SIG-M5 treated with dmso at 0.1 percent for 504 hours (cell line): Measurements from ENCODE around the gene HP.
"Not testable (repeated sequence)": the region's sequence is repeated elsewhere in the genome, so short reads cannot be mapped to it uniquely, and the experiment has no call there.

Experiments
- DNase-seq: peaks from one replicate; lab custom pipeline; 2025; ENCODE audit not compliant: unreplicated experiment; lab: John Stamatoyannopoulos, UW

The HP gene

DNA sequence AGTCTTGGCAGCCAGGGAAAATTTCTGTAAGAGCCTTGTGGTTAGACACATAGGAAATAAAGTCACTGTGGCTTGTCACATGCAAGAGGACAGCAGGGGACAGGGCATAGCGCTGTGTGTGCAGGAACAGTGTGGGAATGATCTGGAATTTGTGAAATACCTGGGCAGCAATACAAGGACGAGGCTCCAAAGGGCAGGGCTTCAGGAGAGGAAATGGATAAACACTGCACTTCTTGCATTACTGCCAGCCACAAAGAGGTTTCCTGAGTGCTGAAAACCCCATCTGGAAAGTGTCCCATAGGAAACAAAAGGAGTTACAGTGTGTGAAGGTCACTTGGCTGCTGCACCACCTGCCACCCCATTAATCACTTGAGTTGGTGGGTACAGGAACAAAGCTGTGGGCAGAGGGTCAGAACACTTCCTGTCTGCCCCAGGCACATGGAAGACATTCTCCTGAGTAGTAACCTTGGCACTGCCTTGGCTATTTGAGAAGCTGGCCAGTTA lies 12.1 kb upstream of the HP start:
- DNase-seq: no peak

DNA sequence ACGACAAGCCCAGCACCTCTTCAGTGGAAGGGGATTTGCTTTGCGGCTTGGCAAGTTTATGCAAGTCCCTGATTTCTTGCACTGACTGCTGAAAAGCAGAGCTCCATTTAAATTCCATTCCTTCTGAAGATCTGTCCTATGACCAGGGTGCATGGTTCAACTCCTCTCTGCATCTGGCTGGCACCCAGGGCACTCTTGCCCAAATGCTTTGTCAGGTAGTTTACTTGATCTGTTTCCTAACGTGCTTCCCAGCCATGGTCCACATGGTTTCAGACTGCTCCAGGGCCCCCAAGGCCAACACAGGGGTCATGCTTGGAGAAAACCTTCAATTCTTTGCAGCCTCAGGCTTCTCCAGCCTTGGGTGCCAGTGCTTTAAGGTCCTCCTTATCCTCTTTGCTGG lies 11.2 kb upstream of the HP start:
- DNase-seq: no peak

DNA sequence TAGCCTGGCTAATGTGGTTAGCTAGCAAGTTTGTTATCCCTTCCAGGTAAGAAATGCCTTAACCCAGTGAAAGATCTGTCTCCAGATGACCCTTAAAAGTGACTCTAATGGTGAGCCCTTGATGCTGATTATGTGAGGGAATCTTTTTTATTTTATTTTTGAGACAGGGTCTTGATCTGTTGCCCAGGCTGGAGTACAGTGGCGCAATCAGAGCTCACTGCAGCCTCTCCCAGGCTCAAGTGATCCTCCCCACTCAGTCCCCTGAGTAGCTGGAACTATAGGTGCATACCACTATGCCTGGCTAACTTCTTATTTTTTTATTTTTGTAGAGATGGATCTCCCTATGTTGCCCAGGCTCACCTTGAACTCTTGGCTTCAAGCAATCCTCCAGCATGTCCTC lies 10.8 kb upstream of the HP start:
- DNase-seq: no peak

DNA sequence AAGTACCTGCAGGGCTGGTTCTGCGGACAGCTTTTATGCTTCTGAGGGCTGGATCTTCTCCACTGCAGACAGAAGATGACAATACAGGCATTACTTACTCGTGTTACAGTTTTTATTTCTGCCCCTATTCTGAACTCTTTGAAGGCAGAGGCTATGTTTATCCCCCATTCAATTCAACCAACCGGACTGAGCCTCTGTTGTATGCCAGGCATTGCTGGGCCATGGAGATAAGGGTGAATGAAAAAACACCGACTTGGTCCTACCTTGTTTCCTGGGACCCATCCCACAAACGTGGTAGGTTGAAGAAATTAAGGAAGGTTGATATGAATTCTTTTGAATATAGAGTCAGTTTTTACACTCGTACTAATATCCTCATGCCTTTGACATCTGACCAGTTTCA lies 10.0 kb upstream of the HP start:
- DNase-seq: no peak

DNA sequence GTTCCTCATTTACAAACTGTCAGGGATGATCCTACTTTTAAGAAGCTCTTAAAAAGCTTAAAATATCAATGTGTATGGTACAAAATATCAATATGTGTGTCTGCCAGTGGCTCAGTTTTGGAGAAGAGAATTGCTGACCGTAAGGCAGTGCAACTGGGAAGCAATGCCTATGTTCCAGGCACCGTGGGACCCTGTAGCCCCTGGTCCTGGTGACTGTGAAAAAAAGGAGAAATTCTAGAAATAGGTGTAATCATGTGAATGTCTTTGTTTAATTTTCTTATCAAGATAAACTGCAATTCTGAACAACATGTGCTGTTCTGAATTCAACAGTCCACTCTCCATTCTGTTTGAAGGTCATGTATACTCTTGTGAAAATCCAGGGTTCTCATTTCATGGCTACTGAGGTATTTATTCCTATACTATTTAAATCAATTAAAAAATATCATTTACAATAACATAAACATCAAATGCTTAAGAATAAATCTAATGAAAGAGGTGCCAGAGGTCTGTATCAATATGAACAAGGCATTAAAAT lies 9.4 kb upstream of the HP start:
- no peak for DNase-seq

DNA sequence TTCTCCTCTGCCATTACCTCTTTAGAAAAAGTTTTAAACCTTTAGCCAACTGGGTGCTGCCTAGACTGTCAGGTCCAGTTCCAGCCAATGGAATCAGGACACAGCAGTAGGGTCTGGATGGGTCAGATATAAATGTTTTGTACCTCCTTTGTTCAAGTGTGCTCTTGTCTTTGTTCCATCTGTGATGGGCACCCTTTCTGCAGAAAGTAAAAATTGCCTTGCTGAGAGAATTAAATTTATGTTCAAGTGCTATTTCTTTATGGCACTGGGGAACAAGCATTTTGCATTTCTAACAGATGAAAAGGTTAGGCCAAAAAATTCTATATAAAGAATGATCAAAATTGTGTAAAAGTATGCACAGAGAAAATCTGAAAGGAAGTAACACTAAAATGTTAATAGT lies 5.2 kb upstream of the HP start:
- DNase-seq: no peak

DNA sequence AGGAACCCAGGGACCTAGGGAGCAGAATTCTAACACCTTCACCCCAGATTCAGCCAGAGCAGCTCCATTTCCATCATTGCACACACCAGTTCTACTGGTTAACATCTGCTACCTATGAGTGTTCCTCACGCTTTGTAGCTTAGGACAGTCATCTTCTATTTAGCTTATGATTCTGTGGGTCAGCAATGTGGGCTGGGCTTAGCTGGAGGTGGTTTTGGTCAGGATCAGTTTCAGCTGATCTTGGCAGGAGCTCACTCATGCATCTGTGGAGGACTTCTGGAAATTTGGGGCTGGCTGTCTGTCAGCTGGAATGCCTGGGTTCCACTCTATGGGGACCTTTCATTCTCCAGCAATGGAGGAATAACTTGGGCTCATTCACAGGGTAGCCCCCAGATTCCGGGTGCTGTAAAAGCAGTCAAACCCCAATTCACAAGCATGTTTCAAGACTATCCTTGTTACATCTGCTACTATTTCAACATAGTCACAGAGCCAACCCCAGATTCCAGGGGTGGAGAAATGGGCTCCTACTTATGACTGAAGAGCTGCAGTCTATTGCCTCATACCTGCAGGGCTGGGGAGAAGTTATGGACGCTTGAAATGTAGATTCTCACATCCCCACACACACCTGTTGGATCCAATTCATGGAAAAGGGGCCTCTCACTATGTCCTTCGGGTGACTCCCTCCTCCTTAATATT lies 3.4 kb upstream of the HP start:
- DNase-seq: peak; percentile 75

DNA sequence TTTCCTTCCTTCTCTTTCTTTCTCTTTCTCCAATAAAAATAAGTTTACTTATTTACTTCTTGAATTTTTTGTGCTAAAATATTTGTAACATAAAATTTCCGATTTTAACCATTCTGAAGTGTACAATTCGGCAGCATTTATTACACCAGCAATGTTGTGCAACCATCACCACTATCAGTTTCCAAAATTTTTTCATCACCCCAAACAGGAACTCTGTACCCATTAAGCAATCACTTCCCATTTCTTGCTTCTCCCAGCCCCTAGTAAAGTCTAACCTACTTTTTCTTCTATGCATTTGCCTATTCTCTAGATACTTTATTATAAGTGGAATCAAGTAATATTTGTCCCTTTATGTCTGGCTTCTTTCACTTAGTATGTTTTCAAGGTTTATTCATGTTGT lies 2.5 kb upstream of the HP start:
- peak; percentile 79 for DNase-seq

DNA sequence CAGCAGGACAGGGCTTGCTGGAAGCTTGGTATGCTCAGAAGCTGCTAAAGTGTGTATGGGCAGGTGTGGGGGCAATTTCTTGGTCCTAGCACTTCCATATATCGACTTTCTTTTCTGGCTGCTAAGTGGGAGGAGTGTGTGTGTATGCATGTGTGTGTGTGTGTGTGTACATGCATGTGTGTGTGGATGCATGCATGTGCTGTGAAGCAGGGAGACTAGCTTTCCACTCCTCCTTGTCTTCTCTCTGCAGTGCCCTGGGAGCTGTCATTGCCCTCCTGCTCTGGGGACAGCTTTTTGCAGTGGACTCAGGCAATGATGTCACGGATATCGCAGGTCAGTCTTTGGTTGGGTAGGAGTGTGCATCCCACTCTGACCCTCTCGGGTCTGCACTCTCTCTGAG lies 1.6 kb downstream of the HP start:
- DNase-seq: no peak

DNA sequence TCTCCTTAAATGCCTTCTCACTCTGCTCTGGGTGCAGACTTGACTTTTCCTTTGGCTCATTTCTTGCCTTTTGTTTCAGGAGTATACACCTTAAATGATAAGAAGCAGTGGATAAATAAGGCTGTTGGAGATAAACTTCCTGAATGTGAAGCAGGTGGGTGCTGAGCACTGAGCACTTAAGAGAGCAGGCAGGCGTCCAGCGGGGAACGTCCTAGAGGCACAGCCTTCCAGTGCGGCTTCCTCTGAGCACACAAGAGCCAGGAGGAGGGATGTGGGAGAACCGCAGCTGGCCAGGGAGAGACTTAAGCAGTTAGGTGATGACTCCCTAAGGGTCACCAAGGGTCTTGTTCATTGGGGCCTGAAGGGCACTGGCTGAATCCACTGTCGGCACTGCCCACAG lies 3.0 kb downstream of the HP start:
- not testable (repeated sequence) for DNase-seq

DNA sequence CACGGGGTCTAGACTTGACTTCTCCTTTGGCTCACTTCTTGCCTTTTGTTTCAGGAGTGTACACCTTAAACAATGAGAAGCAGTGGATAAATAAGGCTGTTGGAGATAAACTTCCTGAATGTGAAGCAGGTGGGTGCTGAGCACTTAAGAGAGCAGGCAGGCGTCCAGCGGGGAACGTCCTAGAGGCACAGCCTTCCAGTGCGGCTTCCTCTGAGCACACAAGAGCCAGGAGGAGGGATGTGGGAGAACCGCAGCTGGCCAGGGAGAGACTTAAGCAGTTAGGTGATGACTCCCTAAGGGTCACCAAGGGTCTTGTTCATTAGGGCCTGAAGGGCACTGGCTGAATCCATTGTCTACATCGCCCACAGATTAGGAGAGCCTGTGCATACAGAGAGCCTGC lies 4.8 kb downstream of the HP start:
- DNase-seq: not testable (repeated sequence)

DNA sequence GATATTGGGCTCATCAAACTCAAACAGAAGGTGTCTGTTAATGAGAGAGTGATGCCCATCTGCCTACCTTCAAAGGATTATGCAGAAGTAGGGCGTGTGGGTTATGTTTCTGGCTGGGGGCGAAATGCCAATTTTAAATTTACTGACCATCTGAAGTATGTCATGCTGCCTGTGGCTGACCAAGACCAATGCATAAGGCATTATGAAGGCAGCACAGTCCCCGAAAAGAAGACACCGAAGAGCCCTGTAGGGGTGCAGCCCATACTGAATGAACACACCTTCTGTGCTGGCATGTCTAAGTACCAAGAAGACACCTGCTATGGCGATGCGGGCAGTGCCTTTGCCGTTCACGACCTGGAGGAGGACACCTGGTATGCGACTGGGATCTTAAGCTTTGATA lies 6.1 kb downstream of the HP start:
- no peak for DNase-seq

DNA sequence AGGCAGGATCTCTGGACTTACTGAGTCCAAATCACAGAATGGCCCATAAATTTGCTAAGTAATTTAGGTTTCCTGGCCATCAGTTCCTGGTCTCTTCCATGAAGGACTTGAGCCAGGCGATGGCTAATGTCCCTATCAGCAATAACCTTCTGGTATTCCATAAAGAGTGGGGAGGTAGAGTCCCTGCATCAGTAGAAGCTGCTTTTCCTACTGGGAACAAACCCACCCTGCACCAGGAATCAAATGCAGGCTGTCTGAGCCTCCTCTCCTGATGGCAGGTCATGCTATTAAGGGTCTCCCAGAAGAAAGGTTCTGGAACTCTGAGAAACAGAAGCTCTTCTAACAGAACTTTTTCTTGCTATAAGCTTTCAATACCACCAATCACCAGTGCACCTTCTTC lies 7.3 kb downstream of the HP start:
- no peak for DNase-seq

DNA sequence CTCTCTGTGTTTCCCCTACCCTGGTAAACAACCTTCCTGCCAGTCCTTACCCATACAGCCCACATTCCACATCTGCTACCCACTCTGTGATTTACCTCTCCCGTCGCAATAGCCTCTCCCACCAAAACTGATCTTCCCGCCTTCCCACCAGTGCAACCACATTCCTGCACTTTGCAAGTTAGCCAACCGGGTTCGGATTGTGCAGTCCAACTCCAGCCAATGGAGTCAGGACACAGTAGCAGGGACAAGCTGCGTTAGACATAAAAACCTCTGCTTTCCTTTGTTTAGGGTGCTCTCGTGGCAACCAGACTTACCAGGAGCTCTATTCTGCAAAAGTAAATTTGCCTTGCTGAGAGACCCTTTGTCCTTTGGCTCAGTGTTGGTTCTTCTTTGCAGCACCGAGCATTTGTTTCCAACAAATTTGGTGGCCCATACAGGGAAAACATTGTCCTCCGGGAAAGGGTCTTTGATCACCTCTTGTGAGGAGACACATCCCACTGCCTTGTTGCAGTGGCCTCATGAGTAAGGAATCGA lies 10.1 kb downstream of the HP start:
- no peak for DNase-seq

DNA sequence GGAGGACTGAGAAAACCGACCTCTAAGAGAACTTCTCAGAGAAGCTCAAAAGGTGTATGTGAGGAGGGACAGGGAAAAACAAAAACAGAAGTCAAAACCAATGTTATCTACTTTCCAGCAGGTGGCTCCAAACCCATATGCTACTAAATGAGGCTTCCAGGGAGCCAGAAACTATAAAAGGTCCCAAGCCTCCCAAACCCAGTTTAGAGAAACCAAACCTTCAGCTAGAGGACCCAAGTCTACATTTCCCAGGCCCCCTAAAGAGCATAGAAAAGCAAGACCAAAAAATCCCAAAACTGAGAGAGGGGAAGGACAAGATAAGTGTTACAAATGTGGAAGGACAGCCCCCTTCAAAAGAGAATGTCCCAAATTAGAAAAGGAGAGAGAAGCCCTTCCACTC lies 12.4 kb downstream of the HP start:
- peak; percentile 57 for DNase-seq

DNA sequence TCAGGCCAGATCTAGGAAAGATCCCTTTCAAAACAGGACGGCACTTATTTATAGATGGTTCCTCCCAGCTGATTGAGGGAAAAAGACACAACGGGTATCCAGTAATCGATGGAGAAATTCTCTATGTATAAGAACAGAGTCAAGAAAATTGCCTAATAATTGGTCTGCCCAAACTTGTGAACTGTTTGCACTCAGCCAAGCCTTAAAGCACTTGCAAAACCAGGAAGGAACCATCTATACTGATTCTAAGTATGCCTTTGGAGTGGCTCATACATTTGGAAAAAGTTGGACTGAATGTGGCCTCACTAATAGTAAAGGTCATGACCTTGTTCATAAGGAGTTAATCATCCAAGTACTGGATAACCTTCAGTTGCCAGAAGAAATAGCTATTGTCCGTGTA lies 14.6 kb downstream of the HP start:
- DNase-seq: no peak

DNA sequence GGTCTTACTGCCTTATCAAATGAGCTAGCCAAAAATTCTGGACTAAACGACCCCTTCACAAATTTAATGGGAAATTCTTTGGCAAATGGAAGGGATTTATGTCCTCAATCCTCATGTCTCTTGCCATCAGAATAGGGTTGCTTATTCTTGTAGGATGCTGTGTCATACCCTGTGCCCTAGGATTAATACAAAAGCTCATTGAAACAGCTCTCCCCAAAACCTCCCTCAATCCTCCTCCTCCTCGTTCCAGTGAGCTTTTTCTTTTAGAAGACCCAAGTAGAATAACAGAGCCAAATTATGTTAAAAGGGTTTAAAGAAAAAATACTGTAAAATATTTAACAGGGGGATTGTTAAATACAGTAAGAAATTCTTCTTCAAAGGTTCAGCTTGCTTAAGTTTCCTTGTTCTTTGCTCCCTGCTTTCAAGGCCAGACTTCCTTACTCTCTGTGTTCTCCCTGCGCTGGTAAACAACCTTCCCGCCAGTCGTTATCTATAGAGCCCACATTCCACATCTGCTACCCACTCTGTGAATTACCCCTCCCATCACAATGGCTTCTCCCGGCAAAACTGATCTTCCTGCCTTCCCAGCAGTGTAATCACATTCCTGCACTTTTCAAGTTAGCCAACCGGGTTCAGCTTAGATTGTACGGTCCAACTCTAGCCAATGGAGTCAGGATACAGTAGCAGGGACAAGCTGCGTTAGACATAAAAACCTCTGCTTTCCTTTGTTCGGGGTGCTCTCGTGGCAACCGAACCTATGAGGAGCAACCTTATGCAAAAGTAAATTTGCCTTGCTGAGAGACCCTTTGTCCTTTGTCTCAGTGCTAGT lies 18.4 kb downstream of the HP start:
- DNase-seq: no peak

DNA sequence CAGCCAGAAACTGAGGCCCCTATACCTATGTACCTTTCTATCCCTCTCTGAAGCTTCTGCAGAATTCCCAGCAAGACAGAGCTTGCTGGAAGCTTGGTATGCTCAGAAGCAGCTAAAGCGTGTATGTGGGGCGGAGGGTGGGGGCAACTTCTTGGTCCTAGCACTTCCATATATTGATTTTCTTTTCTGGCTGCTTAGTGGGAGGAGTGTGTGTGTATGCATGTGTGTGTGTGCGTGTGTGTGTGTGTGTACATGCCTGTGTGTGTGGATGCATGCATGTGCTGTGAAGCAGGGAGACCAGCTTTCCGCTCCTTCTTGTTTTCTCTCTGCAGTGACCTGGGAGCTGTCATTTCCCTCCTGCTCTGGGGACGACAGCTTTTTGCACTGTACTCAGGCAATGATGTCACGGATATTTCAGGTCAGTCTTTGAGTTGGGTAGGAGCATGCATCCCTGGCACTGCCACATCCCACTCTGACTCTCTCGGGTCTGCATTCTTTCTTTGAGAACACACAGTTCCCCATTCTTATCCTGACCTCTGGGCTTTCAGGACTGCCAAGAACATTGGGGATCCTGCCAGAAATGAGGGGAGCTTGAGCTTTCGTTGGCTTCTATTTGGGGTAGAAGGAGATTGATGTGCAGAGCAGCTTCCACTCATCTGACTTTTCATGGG lies 19.4 kb downstream of the HP start:
- DNase-seq: no peak

DNA sequence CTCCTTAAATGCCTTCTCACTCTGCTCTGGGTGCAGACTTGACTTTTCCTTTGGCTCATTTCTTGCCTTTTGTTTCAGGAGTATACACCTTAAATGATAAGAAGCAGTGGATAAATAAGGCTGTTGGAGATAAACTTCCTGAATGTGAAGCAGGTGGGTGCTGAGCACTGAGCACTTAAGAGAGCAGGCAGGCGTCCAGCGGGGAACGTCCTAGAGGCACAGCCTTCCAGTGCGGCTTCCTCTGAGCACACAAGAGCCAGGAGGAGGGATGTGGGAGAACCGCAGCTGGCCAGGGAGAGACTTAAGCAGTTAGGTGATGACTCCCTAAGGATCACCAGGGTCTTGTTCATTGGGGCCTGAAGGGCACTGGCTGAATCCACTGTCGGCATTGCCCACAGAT lies 20.8 kb downstream of the HP start:
- DNase-seq: not testable (repeated sequence)

DNA sequence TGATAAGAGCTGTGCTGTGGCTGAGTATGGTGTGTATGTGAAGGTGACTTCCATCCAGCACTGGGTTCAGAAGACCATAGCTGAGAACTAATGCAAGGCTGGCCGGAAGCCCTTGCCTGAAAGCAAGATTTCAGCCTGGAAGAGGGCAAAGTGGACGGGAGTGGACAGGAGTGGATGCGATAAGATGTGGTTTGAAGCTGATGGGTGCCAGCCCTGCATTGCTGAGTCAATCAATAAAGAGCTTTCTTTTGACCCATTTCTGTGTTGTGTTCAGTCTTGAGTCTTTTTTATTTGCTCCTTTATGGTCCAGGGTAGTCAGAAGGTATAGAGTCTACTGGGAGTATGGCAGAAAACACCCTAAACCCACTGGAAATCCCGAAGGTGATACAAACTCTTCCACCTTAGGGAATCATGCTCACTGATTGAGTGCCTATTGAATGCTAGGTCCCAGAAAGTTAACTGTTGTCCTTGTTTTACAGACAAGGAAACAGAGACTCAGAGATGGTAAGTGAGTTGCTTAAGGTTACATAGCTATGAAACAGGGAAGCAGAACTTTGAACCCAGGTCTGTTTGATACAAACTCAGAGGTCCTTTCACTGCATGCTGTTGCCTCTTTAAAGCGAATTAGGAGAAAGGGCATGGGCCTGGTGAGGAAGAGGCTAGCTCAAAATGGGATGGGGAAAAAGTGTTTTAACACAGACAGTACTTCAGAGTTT lies 22.8 kb downstream of the HP start:
- DNase-seq: not testable (repeated sequence)
